Endothelial cell (in vitro differentiated cells): ENCODE measurements around the gene CNKSR1. TPM values are rescaled to one million over a fixed set of nuclear protein-coding genes. Genes with fewer than 3 reads are reported as not detected.

Source experiments
- DNase-seq: peaks from one replicate; pipeline ENCODE4 v3.0.0; 2021; ENCODE audit warnings: low spot score
- H3K27ac Mint-ChIP-seq: one replicate; pipeline ENCODE4 v1.8.0; 2021; ENCODE audit warnings: mixed read lengths, inconsistent platforms; ENCODE audit not compliant: unreplicated experiment
- H3K27me3 Mint-ChIP-seq: one replicate; pipeline ENCODE4 v1.8.0; 2021; ENCODE audit warnings: mild to moderate bottlenecking, moderate library complexity, mixed read lengths, inconsistent platforms; ENCODE audit not compliant: unreplicated experiment
- H3K36me3 Mint-ChIP-seq: one replicate; pipeline ENCODE4 v1.8.0; 2021; ENCODE audit warnings: mild to moderate bottlenecking, low read depth, mixed read lengths, inconsistent platforms; ENCODE audit not compliant: unreplicated experiment
- H3K4me1 Mint-ChIP-seq: one replicate; pipeline ENCODE4 v1.8.0; 2021; ENCODE audit warnings: mild to moderate bottlenecking, mixed read lengths, inconsistent platforms; ENCODE audit not compliant: unreplicated experiment
- H3K4me3 Mint-ChIP-seq: one replicate; pipeline ENCODE4 v1.8.0; 2021; ENCODE audit warnings: mild to moderate bottlenecking, mixed read lengths, inconsistent platforms; ENCODE audit not compliant: unreplicated experiment
- H3K9me3 Mint-ChIP-seq: one replicate; pipeline ENCODE4 v1.8.0; 2021; ENCODE audit warnings: mixed read lengths, inconsistent platforms; ENCODE audit not compliant: unreplicated experiment
- CTCF ChIP-seq: fragments of 200-600 bp; sonication (generic); IDR thresholded peaks from one replicate; pipeline ENCODE4 v1.5.0; 2021; ENCODE audit warnings: antibody characterized with exemption; ENCODE audit not compliant: unreplicated experiment
- total RNA-seq: library from RNA; stranded (reverse); fragmentation: NEBNext Ultra II Directional; extraction: Animal tissue kit (Norgen Biotek cat#: 25700); gene quantifications from one replicate; pipeline ENCODE4 v1.2.1, GENCODE V29; 2021; ENCODE audit not compliant: unreplicated experiment

Gene CNKSR1
- total RNA-seq, 1 donor from 2014 or later: 10.0 TPM

DNA sequence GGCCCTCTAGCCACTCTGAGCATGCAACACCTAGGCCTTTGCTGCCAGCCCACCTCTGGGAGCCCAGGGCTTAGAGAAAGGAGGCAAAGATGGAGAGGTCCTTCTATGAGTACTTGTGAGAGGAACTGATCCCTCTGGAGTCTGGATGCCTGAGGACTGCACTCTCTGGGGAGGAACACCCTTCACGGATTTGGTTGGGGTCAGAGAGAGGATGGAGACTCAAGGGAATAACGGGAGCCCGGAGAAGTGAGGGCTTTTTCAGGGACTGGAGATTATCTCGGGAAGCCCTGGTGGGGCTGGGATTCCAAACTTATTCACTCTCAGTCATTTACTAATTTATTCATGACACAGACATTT lies 8.1 kb upstream of the CNKSR1 start:
- no peak for TF ChIP-seq CTCF
- H3K27me3 Mint-ChIP-seq: peaks cover 17% of the 10 kb centered on the region
- DNase-seq: no peak
- H3K9me3 Mint-ChIP-seq: no peaks in the 10 kb centered on the region
- no peak overlapping the region for H3K27ac Mint-ChIP-seq
- H3K36me3 Mint-ChIP-seq: no peaks in the 10 kb centered on the region
- peak overlapping the region; percentile 85 for H3K4me3 Mint-ChIP-seq
- peaks cover 22% of the 10 kb centered on the region for H3K4me1 Mint-ChIP-seq

DNA sequence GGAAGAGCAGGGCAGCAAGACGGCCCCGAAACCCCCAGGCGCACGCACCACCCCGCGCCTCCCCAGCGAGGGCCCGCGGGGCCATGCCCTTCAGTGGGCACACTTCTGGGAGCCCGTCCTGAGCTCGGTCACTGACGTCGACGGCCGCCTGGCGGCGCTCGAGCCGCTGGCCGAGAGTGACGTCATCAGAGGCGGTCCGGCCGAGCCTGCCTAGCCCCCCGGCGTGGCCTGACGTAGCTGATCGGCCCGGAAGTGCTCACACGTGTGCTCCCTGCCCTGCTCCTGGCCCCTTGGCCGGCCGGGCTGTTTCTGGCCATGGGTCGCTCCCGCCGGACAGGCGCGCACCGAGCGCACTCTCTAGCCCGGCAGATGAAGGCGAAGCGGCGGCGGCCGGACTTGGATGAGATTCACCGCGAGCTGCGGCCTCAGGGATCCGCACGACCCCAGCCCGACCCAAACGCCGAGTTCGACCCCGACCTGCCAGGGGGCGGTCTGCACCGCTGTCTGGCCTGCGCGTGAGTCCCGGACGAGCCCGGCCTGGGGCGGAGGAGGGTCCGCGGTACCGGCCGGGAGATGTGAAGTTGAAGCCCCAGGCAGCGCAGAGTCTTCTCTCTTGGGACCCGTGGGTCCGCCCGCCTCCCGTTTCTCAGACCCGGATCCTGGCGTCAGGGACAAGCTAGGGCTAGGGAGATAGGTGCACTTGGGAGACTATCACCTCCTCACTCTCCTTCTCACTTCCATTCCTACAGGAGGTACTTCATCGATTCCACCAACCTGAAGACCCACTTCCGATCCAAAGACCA lies 7.4 kb upstream of the CNKSR1 start, which contains the start of gene ZNF593:
Gene ZNF593, plus strand, starts transcription at position 240 of the 803 bp plus-strand sequence. Its CDS starts 76 bp downstream, at position 316.
- peak; percentile 95 for DNase-seq
- no peak within 1 kb of the TSS for H3K27ac Mint-ChIP-seq
- peaks cover 16% of the 10 kb centered on the region for H3K4me1 Mint-ChIP-seq
- peak; percentile 95 for TF ChIP-seq CTCF
- H3K36me3 Mint-ChIP-seq: no peaks in the 10 kb centered on the region
- no peaks in the 10 kb centered on the region for H3K9me3 Mint-ChIP-seq
- peak within 1 kb of the TSS; percentile 89 for H3K4me3 Mint-ChIP-seq
- H3K27me3 Mint-ChIP-seq: peaks cover 16% of the 10 kb centered on the region

DNA sequence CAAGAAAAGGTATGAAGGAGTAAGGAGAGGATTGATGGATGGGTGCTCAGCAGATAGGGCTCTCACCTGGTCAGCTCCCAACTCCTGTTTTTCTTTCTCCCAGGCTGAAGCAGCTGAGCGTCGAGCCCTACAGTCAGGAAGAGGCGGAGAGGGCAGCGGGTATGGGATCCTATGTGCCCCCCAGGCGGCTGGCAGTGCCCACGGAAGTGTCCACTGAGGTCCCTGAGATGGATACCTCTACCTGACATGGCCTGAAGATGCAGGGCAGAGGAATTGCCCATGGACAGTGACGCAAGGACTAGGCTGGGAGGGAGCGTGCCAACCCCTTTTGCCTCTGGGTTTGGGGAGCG lies 6.8 kb upstream of the CNKSR1 start:
- DNase-seq: no peak
- Mint-ChIP-seq H3K4me1 (peaks cover 11% of the 10 kb centered on the region), H3K4me3 (peak overlapping the region; percentile 89), H3K27ac (no peak overlapping the region), H3K9me3 (no peaks in the 10 kb centered on the region), H3K36me3 (no peaks in the 10 kb centered on the region), H3K27me3 (peaks cover 14% of the 10 kb centered on the region)
- TF ChIP-seq CTCF: no peak

GRCh38 chr1:26171084-26172072 lies 5.9 kb upstream of the CNKSR1 start, which contains the start of gene ZNF593OS:
Gene ZNF593OS (minus strand): TSS chr1:26171832. CDS start chr1:26171661, 171 bp downstream.
- Mint-ChIP-seq H3K4me3 (peak within 1 kb of the TSS; percentile 89), H3K27me3 (peaks cover 11% of the 10 kb centered on the region), H3K36me3 (no peaks in the 10 kb centered on the region), H3K27ac (no peak within 1 kb of the TSS), H3K9me3 (no peaks in the 10 kb centered on the region), H3K4me1 (peaks cover 5% of the 10 kb centered on the region)
- TF ChIP-seq CTCF: no peak
- no peak for DNase-seq
